ENCODE results near the gene POLK.
"Not testable (repeated sequence)": the region's sequence is repeated elsewhere in the genome, so short reads cannot be mapped to it uniquely, and the experiment has no call there.

The POLK gene

DNA sequence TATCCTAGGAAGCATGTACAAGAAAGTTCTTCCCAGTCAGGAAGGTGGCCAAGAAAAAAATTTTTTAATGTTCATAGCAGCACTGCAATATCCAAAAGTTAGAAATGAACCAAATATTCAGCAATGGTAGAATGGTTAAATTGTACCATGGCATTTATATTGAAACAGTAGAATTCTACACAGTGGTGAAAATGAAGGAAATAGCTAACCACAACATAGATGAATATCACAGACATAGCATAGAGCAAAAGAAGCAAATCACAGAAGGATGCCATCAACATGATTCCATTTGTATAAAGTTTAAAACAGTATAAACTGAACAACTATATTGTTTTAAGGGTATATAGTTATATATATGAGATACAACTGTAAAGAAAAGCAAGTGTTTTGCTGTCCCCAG is 88.8 kb downstream of the POLK start:
- no peak overlapping the region for H3K4me3 ChIP-seq (ENCODE audit: low read depth, low read length)
- H3K4me1 ChIP-seq, result no peaks in the 10 kb centered on the region
- no peaks in the 10 kb centered on the region for H3K27me3 ChIP-seq
- DNase-seq, result no peak
- TF ChIP-seq CTCF (IDR thresholded peaks at IDR 0.05; ENCODE audit: low read depth, low read length), result no peak
- H3K9me3 ChIP-seq, result no peaks in the 10 kb centered on the region
- H3K36me3 ChIP-seq, result peaks cover 4% of the 10 kb centered on the region

DNA sequence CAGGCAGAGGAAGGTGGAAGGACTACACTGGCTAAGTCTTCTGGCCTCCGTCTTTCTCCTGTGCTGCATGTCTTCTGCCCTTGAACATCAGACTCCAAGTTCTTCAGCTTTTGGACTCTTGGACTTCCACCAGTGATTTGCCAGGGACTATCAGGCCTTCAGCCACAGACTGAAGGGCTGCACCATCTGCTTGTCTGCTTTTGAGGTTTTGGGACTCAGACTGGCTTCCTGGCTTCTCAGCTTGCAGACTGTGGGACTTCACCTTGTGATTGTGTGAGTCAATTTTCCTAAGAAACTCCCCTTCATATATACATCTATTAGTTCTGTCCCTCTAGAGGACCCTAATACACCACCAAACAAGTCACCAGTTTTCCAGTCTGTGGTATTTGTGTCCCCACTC is 89.9 kb downstream of the POLK start:
- no peak overlapping the region for H3K4me3 ChIP-seq (ENCODE audit: low read depth, low read length)
- H3K4me1 ChIP-seq, result no peaks in the 10 kb centered on the region
- peaks cover 4% of the 10 kb centered on the region for H3K36me3 ChIP-seq
- no peak for DNase-seq
- TF ChIP-seq CTCF (IDR thresholded peaks at IDR 0.05; ENCODE audit: low read depth, low read length), result no peak
- H3K27me3 ChIP-seq, result no peaks in the 10 kb centered on the region
- H3K9me3 ChIP-seq, result no peaks in the 10 kb centered on the region

DNA sequence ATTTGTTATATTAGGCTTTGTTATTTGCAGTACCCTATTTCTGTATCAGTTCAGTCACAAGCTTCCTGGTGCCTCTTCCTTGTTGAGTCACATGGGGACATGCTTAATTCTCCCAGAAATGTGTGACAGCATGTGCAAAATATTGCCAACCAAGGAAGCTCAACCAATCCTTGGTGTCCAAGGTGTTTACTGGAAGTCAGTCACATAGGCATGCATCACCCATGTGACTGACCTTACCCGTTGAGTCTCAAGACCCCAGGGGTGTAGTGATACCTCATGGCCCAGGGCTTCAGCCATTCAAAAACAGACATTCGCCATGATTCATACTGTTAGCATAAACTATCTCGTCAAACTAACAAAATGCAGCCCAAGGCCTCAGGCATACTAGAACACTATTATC is 90.3 kb downstream of the POLK start:
- H3K36me3 ChIP-seq, result peaks cover 4% of the 10 kb centered on the region
- DNase-seq, result no peak
- H3K27me3 ChIP-seq, result no peaks in the 10 kb centered on the region
- TF ChIP-seq CTCF (IDR thresholded peaks at IDR 0.05; ENCODE audit: low read depth, low read length), result no peak
- H3K9me3 ChIP-seq, result no peaks in the 10 kb centered on the region
- no peaks in the 10 kb centered on the region for H3K4me1 ChIP-seq
- H3K4me3 ChIP-seq (ENCODE audit: low read depth, low read length), result no peak overlapping the region

- TF ChIP-seq CTCF (IDR thresholded peaks at IDR 0.05; ENCODE audit: low read depth, low read length), result no peak
- Histone ChIP-seq H3K4me3 (ENCODE audit: low read depth, low read length) (no peak overlapping the region), H3K27me3 (no peaks in the 10 kb centered on the region), H3K9me3 (no peaks in the 10 kb centered on the region), H3K36me3 (peaks cover 4% of the 10 kb centered on the region), H3K4me1 (no peaks in the 10 kb centered on the region)
- no peak for DNase-seq
Measured at GRCh38 chr5:75603371-75603770, 91.7 kb downstream of the POLK start.

- no peaks in the 10 kb centered on the region for H3K4me1 ChIP-seq
- no peaks in the 10 kb centered on the region for H3K27me3 ChIP-seq
- H3K4me3 ChIP-seq (ENCODE audit: low read depth, low read length), result no peak overlapping the region
- no peak for DNase-seq
- TF ChIP-seq CTCF (IDR thresholded peaks at IDR 0.05; ENCODE audit: low read depth, low read length), result no peak
- no peaks in the 10 kb centered on the region for H3K9me3 ChIP-seq
- H3K36me3 ChIP-seq, result peaks cover 4% of the 10 kb centered on the region
Measured at GRCh38 chr5:75603821-75604220, 92.1 kb downstream of the POLK start.

GRCh38 chr5:75607341-75607740 is 95.7 kb downstream of the POLK start:
- not testable (repeated sequence) for H3K4me1 ChIP-seq; H3K9me3 ChIP-seq; H3K4me3 ChIP-seq (ENCODE audit: low read depth, low read length); DNase-seq; H3K27me3 ChIP-seq; H3K36me3 ChIP-seq

GRCh38 chr5:75608870-75609269 is 97.2 kb downstream of the POLK start:
- H3K27me3 ChIP-seq, result no peaks in the 10 kb centered on the region
- TF ChIP-seq CTCF (IDR thresholded peaks at IDR 0.05; ENCODE audit: low read depth, low read length), result no peak
- no peak overlapping the region for H3K4me3 ChIP-seq (ENCODE audit: low read depth, low read length)
- no peaks in the 10 kb centered on the region for H3K36me3 ChIP-seq
- peaks cover 8% of the 10 kb centered on the region for H3K4me1 ChIP-seq
- no peaks in the 10 kb centered on the region for H3K9me3 ChIP-seq
- DNase-seq, result no peak
